Suprapubic skin (tissue), 4 donors: ENCODE measurements around the gene OOSP3.

ENCODE experiments used
- CTCF ChIP-seq, 2 donors: fragments of 200-600 bp in 1 of 2; fragments of 450-650 bp in 1 of 2; sonication (generic) in 1 of 2; IDR thresholded peaks; one replicate each; pipeline ENCODE4 v1.5.1; 2016 to 2019; ENCODE audit warnings: antibody characterized with exemption in 2 of 2, mild to moderate bottlenecking in 1 of 2, moderate library complexity in 1 of 2
- EP300 ChIP-seq: sonication (generic); formaldehyde crosslinking; IDR thresholded peaks from one replicate; pipeline ENCODE4 v1.6.1; 2017; ENCODE audit warnings: antibody characterized with exemption
- POLR2A ChIP-seq, 2 donors: fragments of 450-650 bp; IDR thresholded peaks; one replicate each; pipeline ENCODE4 v1.6.1; 2017; ENCODE audit warnings: antibody characterized with exemption in 2 of 2, mild to moderate bottlenecking in 2 of 2, moderate library complexity in 2 of 2
- POLR2AphosphoS5 ChIP-seq, 3 donors: sonication (generic); formaldehyde crosslinking; IDR thresholded peaks; one replicate each; pipeline ENCODE4 v1.6.1; 2017; ENCODE audit warnings: antibody characterized with exemption in 3 of 3

GRCh38 chr11:59943997-59944714, 65.6 kb downstream of the OOSP3 start:
- no peak for TF ChIP-seq CTCF (IDR thresholded peaks at IDR 0.05)
- TF ChIP-seq POLR2A (IDR thresholded peaks at IDR 0.05): no peak
- no peak for TF ChIP-seq POLR2AphosphoS5 (IDR thresholded peaks at IDR 0.05)
- TF ChIP-seq EP300: no peak
